Measurements from ENCODE around the gene WEE1. TPM values are rescaled to one million over a fixed set of nuclear protein-coding genes. Genes with fewer than 3 reads are reported as not detected.

Gene WEE1
- polyA plus RNA-seq, 1 donor (not counting 4 experiments of a cell fraction or from before 2014, with no cell fraction given), result 39.2 TPM

GRCh38 chr11:9600166-9600565 lies 26.7 kb downstream of the WEE1 start:
- H3K4me3 ChIP-seq (ENCODE audit: control insufficient read depth in 2 of 3, extremely low read depth in 1 of 3, insufficient read depth in 2 of 3, low read depth in 1 of 3, low read length in 3 of 3), result no peak overlapping the region
- no peaks in the 10 kb centered on the region for H3K27me3 ChIP-seq (ENCODE audit: control insufficient read depth, extremely low read depth, insufficient read depth, low read length)
- H3K9me3 ChIP-seq (ENCODE audit: control insufficient read depth, low read depth, low read length), result no peaks in the 10 kb centered on the region
- no peak overlapping the region for H3K27ac ChIP-seq (ENCODE audit: control insufficient read depth, insufficient read depth, low read length)
- no peak overlapping the region for H3K4me2 ChIP-seq (ENCODE audit: control insufficient read depth, extremely low read depth, insufficient read depth, low read depth, low read length)
- H3K4me1 ChIP-seq (ENCODE audit: control insufficient read depth, extremely low read depth, insufficient read depth, low read length), result peaks cover 12% of the 10 kb centered on the region
- H3K79me2 ChIP-seq (ENCODE audit: control insufficient read depth, insufficient read depth, low read length), result no peaks in the 10 kb centered on the region
- H3K9me1 ChIP-seq (ENCODE audit: control insufficient read depth, extremely low read depth, insufficient read depth, low read length), result peaks cover 5% of the 10 kb centered on the region
- H3K36me3 ChIP-seq (ENCODE audit: control insufficient read depth in 2 of 2, extremely low read depth in 1 of 2, insufficient read depth in 2 of 2, low read length in 2 of 2), result no peaks in the 10 kb centered on the region
- DNase-seq (ENCODE audit: low read depth, low spot score), result no peak
- H2AFZ ChIP-seq (ENCODE audit: control insufficient read depth, low read length), result no peak overlapping the region
- dilution Hi-C loops (cut with MboI; ENCODE audit: extremely low pct_ligation_motif_present, low sequenced_read_pairs), result no loop called here
- H3K9ac ChIP-seq (ENCODE audit: control insufficient read depth, extremely low read depth, insufficient read depth, low read length), result no peak overlapping the region
- no peak for FAIRE-seq
- no peaks in the 10 kb centered on the region for H4K20me1 ChIP-seq (ENCODE audit: control insufficient read depth, extremely low read depth, insufficient read depth, low read length)
- no peak for TF ChIP-seq EZH2 (IDR thresholded peaks at IDR 0.05; ENCODE audit: low read length)
- TF ChIP-seq, protein P1, sequence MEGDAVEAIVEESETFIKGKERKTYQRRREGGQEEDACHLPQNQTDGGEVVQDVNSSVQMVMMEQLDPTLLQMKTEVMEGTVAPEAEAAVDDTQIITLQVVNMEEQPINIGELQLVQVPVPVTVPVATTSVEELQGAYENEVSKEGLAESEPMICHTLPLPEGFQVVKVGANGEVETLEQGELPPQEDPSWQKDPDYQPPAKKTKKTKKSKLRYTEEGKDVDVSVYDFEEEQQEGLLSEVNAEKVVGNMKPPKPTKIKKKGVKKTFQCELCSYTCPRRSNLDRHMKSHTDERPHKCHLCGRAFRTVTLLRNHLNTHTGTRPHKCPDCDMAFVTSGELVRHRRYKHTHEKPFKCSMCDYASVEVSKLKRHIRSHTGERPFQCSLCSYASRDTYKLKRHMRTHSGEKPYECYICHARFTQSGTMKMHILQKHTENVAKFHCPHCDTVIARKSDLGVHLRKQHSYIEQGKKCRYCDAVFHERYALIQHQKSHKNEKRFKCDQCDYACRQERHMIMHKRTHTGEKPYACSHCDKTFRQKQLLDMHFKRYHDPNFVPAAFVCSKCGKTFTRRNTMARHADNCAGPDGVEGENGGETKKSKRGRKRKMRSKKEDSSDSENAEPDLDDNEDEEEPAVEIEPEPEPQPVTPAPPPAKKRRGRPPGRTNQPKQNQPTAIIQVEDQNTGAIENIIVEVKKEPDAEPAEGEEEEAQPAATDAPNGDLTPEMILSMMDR (optimal IDR thresholded peaks at IDR 0.05 in 1 of 3, IDR thresholded peaks at IDR 0.05 in 1 of 3, conservative IDR thresholded peaks at IDR 0.05 in 1 of 3; ENCODE audit: extremely low read depth in 1 of 3, insufficient read depth in 2 of 3, low read length in 3 of 3), result no peak

DNA sequence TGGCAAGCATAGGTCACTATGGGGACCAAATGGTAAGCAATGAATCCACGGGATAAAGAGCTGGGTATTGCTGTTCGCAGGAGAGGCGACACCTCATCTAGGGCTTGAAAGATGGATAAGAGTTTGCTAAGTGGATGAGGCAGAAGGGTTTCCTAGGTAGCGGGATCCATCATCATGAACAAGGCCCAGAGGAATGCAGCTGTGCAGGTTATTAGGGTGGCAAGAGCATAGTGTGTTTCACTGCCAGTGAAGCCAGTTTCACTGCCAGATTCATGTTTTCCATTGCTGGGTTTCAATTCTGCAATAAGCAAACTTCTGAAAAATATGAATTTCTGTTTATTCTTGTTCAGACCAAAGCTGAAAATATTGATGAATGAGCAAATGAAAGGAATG lies 27.2 kb downstream of the WEE1 start:
- H3K4me3 ChIP-seq (ENCODE audit: control insufficient read depth in 2 of 3, extremely low read depth in 1 of 3, insufficient read depth in 2 of 3, low read depth in 1 of 3, low read length in 3 of 3), result peak overlapping the region in 1 of 3 experiments; percentile 16
- H3K36me3 ChIP-seq (ENCODE audit: control insufficient read depth in 2 of 2, extremely low read depth in 1 of 2, insufficient read depth in 2 of 2, low read length in 2 of 2), result no peaks in the 10 kb centered on the region
- TF ChIP-seq, protein P1 (optimal IDR thresholded peaks at IDR 0.05 in 1 of 3, IDR thresholded peaks at IDR 0.05 in 1 of 3, conservative IDR thresholded peaks at IDR 0.05 in 1 of 3; ENCODE audit: extremely low read depth in 1 of 3, insufficient read depth in 2 of 3, low read length in 3 of 3), result no peak
- TF ChIP-seq EZH2 (IDR thresholded peaks at IDR 0.05; ENCODE audit: low read length), result no peak

More for the DNA sequence above, 27.2 kb downstream of the WEE1 start:
- H3K27me3 ChIP-seq (ENCODE audit: control insufficient read depth, extremely low read depth, insufficient read depth, low read length), result no peaks in the 10 kb centered on the region
- dilution Hi-C loops (cut with MboI; ENCODE audit: extremely low pct_ligation_motif_present, low sequenced_read_pairs), result no loop called here
- FAIRE-seq (peak; percentile 85), DNase-seq (ENCODE audit: low read depth, low spot score) (peak; percentile 49)
- H3K9ac ChIP-seq (ENCODE audit: control insufficient read depth, extremely low read depth, insufficient read depth, low read length), result peak overlapping the region; percentile 48
- no peaks in the 10 kb centered on the region for H3K79me2 ChIP-seq (ENCODE audit: control insufficient read depth, insufficient read depth, low read length)
- peak overlapping the region; percentile 78 for H2AFZ ChIP-seq (ENCODE audit: control insufficient read depth, low read length)
- no peaks in the 10 kb centered on the region for H4K20me1 ChIP-seq (ENCODE audit: control insufficient read depth, extremely low read depth, insufficient read depth, low read length)
- H3K9me1 ChIP-seq (ENCODE audit: control insufficient read depth, extremely low read depth, insufficient read depth, low read length), result peaks cover 5% of the 10 kb centered on the region
- H3K4me1 ChIP-seq (ENCODE audit: control insufficient read depth, extremely low read depth, insufficient read depth, low read length), result peaks cover 12% of the 10 kb centered on the region
- no peaks in the 10 kb centered on the region for H3K9me3 ChIP-seq (ENCODE audit: control insufficient read depth, low read depth, low read length)
- peak overlapping the region; percentile 61 for H3K4me2 ChIP-seq (ENCODE audit: control insufficient read depth, extremely low read depth, insufficient read depth, low read depth, low read length)
- peak overlapping the region; percentile 58 for H3K27ac ChIP-seq (ENCODE audit: control insufficient read depth, insufficient read depth, low read length)
